OCI-M1 (cell line): ENCODE results near the gene SULT1C3.

Experiments used
- DNase-seq: peaks from one replicate; lab custom pipeline; 2025; lab: John Stamatoyannopoulos, UW

The SULT1C3 gene

DNA sequence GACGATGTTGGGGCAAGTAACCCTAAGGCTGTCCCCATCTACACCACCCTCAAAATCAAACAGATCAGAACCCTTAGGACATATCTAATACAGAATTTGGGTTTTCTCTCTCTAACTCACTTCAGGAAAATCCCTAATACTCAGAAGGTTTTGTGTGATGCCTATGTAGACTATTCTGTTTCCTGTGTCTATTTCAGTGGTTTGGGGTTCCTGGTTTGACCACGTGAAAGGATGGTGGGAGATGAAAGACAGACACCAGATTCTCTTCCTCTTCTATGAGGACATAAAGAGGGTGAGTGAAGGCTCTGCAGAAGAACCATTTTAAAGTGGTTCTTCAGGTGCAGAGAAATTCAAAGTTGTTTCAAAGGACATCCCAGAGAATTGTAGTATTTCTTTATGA lies 65.2 kb downstream of the SULT1C3 start:
- DNase-seq: no peak

DNA sequence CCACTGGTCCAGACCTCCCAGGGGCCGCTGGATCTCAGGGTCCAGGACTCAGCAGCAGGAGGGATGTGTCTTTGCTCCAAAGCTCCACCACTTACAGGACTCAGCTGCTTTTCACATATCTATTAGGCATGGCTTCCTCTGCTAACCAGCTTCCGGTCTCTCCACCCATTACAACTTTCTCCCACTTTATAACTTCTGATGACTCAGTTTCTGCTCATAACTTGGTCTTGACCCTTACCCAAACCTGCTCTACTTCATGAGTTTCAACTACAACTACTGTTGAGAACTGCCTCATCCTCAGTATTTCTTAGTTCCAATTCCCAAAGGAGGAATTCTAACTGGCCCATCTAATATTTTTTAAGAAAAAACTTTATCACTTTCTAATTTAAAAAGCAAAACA lies 66.1 kb downstream of the SULT1C3 start:
- DNase-seq: no peak

GRCh38 chr2:108309903-108310302 lies 70.1 kb downstream of the SULT1C3 start:
- DNase-seq: no peak
